ENCODE measurements around the gene IMMP1L.

- TF ChIP-seq CTCF (IDR thresholded peaks at IDR 0.05 in 2 of 3, conservative IDR thresholded peaks at IDR 0.05 in 1 of 3; ENCODE audit: borderline replicate concordance in 1 of 3, insufficient read depth in 1 of 3, low read depth in 2 of 3, low read length in 2 of 3) (no peak), JUND (IDR thresholded peaks at IDR 0.05) (no peak), FOSL1 (IDR thresholded peaks at IDR 0.05; ENCODE audit: low read depth) (no peak), EZH2phosphoT487 (IDR thresholded peaks at IDR 0.05; ENCODE audit: borderline replicate concordance) (no peak), ZBTB33 (IDR thresholded peaks at IDR 0.05; ENCODE audit: extremely low read depth, insufficient replicate concordance, low read length) (no peak), CBX3 (IDR thresholded peaks at IDR 0.05; ENCODE audit: low read depth) (no peak), ZFX (IDR thresholded peaks at IDR 0.05) (no peak), ZNF274 (IDR thresholded peaks at IDR 0.05; ENCODE audit: low read depth, low read length) (no peak)
These were observed 94.0 kb downstream of the IMMP1L start for GRCh38 chr11:31415435-31415834.

All from HCT116 (cell line).